ENCODE results near the gene MRGPRG. TPM values are rescaled to one million over a fixed set of nuclear protein-coding genes. Genes with fewer than 3 reads are reported as not detected.

MRGPRG gene
- total and polyA plus RNA-seq, 2 of the 4 experiments (the other 2 are of a cell fraction) = not detected

GRCh38 chr11:3216027-3216525 is 2.5 kb downstream of the MRGPRG start:
- dilution Hi-C loops (cut with HindIII; ENCODE audit: low sequenced_read_pairs, unreplicated experiment) (no loop called here), intact Hi-C loops (cut with micrococcal nuclease) (loop anchor here (5.0 kb wide), 1 partner anchor 164 kb away; no protein-coding TSS in a partner anchor), in situ Hi-C loops (cut with MboI; ENCODE audit: low sequenced_read_pairs) (no loop called here)
- no peak overlapping the region for H4K91ac ChIP-seq (ENCODE audit: insufficient read depth, low read depth, low read length)
- ATAC-seq (ENCODE audit: low read depth) = no peak
- no peaks in the 10 kb centered on the region for H3K9me1 ChIP-seq (ENCODE audit: insufficient read depth, low read length)
- no peak overlapping the region for H2BK15ac ChIP-seq (ENCODE audit: low read depth, low read length)
- H2BK20ac ChIP-seq (ENCODE audit: low read depth, low read length) = no peak overlapping the region
- no peak overlapping the region for H3K56ac ChIP-seq (ENCODE audit: extremely low read depth, insufficient read depth, low read length)
- H3K4me2 ChIP-seq (ENCODE audit: low read depth, low read length) = no peak overlapping the region
- ChIA-PET POLR2A (ENCODE audit: unreplicated experiment) (no interaction called here), CTCF (interaction anchor here (1.2 kb wide), 1 partner anchor 27 kb away, joined by 4 read pairs; no protein-coding TSS in a partner anchor)
- H3K27ac ChIP-seq (ENCODE audit: insufficient read depth, low read length) = no peak overlapping the region
- H3K36me3 ChIP-seq (ENCODE audit: control insufficient read depth, insufficient read depth, low read length) = no peaks in the 10 kb centered on the region
- H2BK120ac ChIP-seq (ENCODE audit: low read depth, low read length) = no peak overlapping the region
- no peak overlapping the region for H3K14ac ChIP-seq (replicated peaks; ENCODE audit: low read depth, low read length)
- no peak overlapping the region for H2AFZ ChIP-seq (replicated peaks; ENCODE audit: low read length, poor library complexity)
- no peaks in the 10 kb centered on the region for H3K4me1 ChIP-seq (ENCODE audit: control insufficient read depth, insufficient read depth, low read length)
- TF ChIP-seq MAFK (IDR thresholded peaks at IDR 0.05; ENCODE audit: low read depth, low read length) (no peak), NFE2L2 (IDR thresholded peaks at IDR 0.05; ENCODE audit: low read depth, low read length) (no peak), CTCF (conservative IDR thresholded peaks at IDR 0.05; ENCODE audit: low read depth, low read length) (no peak), CHD1 (IDR thresholded peaks at IDR 0.05; ENCODE audit: low read depth, low read length) (no peak), POLR2A (IDR thresholded peaks at IDR 0.05; ENCODE audit: low read depth, low read length) (no peak), CEBPB (IDR thresholded peaks at IDR 0.05; ENCODE audit: low read depth, low read length) (no peak), FOS (IDR thresholded peaks at IDR 0.05; ENCODE audit: low read depth, low read length) (no peak), RAD21 (IDR thresholded peaks at IDR 0.05; ENCODE audit: low read length) (no peak), MAZ (IDR thresholded peaks at IDR 0.05; ENCODE audit: borderline replicate concordance, low read depth, low read length) (no peak), MXI1 (IDR thresholded peaks at IDR 0.05; ENCODE audit: borderline replicate concordance, low read depth, low read length) (no peak), BHLHE40 (IDR thresholded peaks at IDR 0.05; ENCODE audit: low read depth, low read length) (no peak), USF2 (IDR thresholded peaks at IDR 0.05; ENCODE audit: low read depth, low read length) (no peak), RFX5 (IDR thresholded peaks at IDR 0.05; ENCODE audit: low read depth, low read length) (no peak), SMC3 (IDR thresholded peaks at IDR 0.05; ENCODE audit: low read depth, low read length) (no peak), RCOR1 (IDR thresholded peaks at IDR 0.05; ENCODE audit: insufficient replicate concordance, low read length) (no peak), ELK1 (IDR thresholded peaks at IDR 0.05; ENCODE audit: borderline replicate concordance, low read depth, low read length) (no peak)
- H3K23ac ChIP-seq (ENCODE audit: low read depth, low read length) = no peak overlapping the region
- no peak overlapping the region for H2AK9ac ChIP-seq (replicated peaks; ENCODE audit: low read depth, low read length, poor library complexity)
- H3K9ac ChIP-seq (ENCODE audit: low read depth, low read length) = no peak overlapping the region
- BruUV-seq (replicated peaks) = no TSS peak
- H4K5ac ChIP-seq (ENCODE audit: low read depth, low read length) = no peak overlapping the region
- peaks cover 5% of the 10 kb centered on the region; the same call in 1 of the 2 replicates for H3K9me3 ChIP-seq (ENCODE audit: control insufficient read depth, insufficient read depth, low read length)
- peaks cover 47% of the 10 kb centered on the region for H3K27me3 ChIP-seq (ENCODE audit: control insufficient read depth, insufficient read depth, low read length)
- H2BK5ac ChIP-seq (ENCODE audit: low read depth, low read length, poor library complexity, severe bottlenecking) = no peak overlapping the region
- H2AK5ac ChIP-seq (ENCODE audit: low read depth, low read length) = no peak overlapping the region
- no peak for DNase-seq
- WGBS, 2 experiments (ENCODE audit: extremely low coverage in 2 of 2, insufficient read length in 1 of 2) = 80% methylated on average over 1 of the region's 11 CpGs; no CpG with 5 or more reads in 1 of the 2 experiments
- no peaks in the 10 kb centered on the region for H3K79me1 ChIP-seq (ENCODE audit: low read depth in 1 of 2, low read length in 2 of 2)
- H3K18ac ChIP-seq (ENCODE audit: low read depth, low read length) = no peak overlapping the region
- no peak overlapping the region for H3K4ac ChIP-seq (ENCODE audit: low read depth, low read length)
- no peak overlapping the region for H3K4me3 ChIP-seq (ENCODE audit: insufficient read depth, low read depth, low read length)
- no peak overlapping the region for H4K8ac ChIP-seq (ENCODE audit: low read depth in 2 of 2, low read length in 2 of 2)
- no peaks in the 10 kb centered on the region for H4K20me1 ChIP-seq (ENCODE audit: insufficient read depth, low read length)

All from IMR-90 (cell line).